Measurements from ENCODE around the gene AMOTL2.
A peak's percentile ranks its signal among the peaks of the same experiment; 100 is the strongest.

The AMOTL2 gene

GRCh38 chr3:134361162-134361835 is 12.9 kb downstream of the AMOTL2 start:
- H3K9me3 ChIP-seq (ENCODE audit: control insufficient read depth in 2 of 2, low read length in 2 of 2) = no peaks in the 10 kb centered on the region
- H3K4me3 ChIP-seq (ENCODE audit: low read length in 2 of 2) = no peak overlapping the region
- peaks cover 0 to 2% of the 10 kb centered on the region in 2 donors for H3K27me3 ChIP-seq (ENCODE audit: control insufficient read depth in 2 of 2, insufficient read depth in 2 of 2, low read length in 2 of 2)
- H3K36me3 ChIP-seq (ENCODE audit: control insufficient read depth in 2 of 2, insufficient read depth in 2 of 2, low read length in 2 of 2) = peaks cover 43% of the 10 kb centered on the region in 2 donors
- peaks cover 30% of the 10 kb centered on the region in 2 donors for H3K4me1 ChIP-seq (ENCODE audit: control insufficient read depth in 2 of 2, insufficient read depth in 2 of 2, low read length in 2 of 2)
- no peak overlapping the region for H3K27ac ChIP-seq (ENCODE audit: low read depth in 2 of 2, low read length in 2 of 2)
- no peak overlapping the region for H3K9ac ChIP-seq (ENCODE audit: low read depth in 1 of 2, low read length in 2 of 2)

- peaks cover 0 to 2% of the 10 kb centered on the region in 2 donors for H3K27me3 ChIP-seq (ENCODE audit: control insufficient read depth in 2 of 2, insufficient read depth in 2 of 2, low read length in 2 of 2)
- H3K4me1 ChIP-seq (ENCODE audit: control insufficient read depth in 2 of 2, insufficient read depth in 2 of 2, low read length in 2 of 2) = peaks cover 24 to 26% of the 10 kb centered on the region in 2 donors
- H3K4me3 ChIP-seq (ENCODE audit: low read length in 2 of 2) = no peak overlapping the region
- H3K9me3 ChIP-seq (ENCODE audit: control insufficient read depth in 2 of 2, low read length in 2 of 2) = no peaks in the 10 kb centered on the region
- no peak overlapping the region for H3K27ac ChIP-seq (ENCODE audit: low read depth in 2 of 2, low read length in 2 of 2)
- no peak overlapping the region for H3K9ac ChIP-seq (ENCODE audit: low read depth in 1 of 2, low read length in 2 of 2)
- peaks cover 36 to 43% of the 10 kb centered on the region in 2 donors for H3K36me3 ChIP-seq (ENCODE audit: control insufficient read depth in 2 of 2, insufficient read depth in 2 of 2, low read length in 2 of 2)
Observed at GRCh38 chr3:134360046-134360445, 14.2 kb downstream of the AMOTL2 start.

GRCh38 chr3:134359121-134360010 is 14.9 kb downstream of the AMOTL2 start:
- H3K36me3 ChIP-seq (ENCODE audit: control insufficient read depth in 2 of 2, insufficient read depth in 2 of 2, low read length in 2 of 2) = peaks cover 38 to 44% of the 10 kb centered on the region in 2 donors

GRCh38 chr3:134357914-134358811 is 16.1 kb downstream of the AMOTL2 start:
- Histone ChIP-seq H3K4me1 (ENCODE audit: control insufficient read depth in 2 of 2, insufficient read depth in 2 of 2, low read length in 2 of 2) (peaks cover 21 to 24% of the 10 kb centered on the region in 2 donors), H3K9ac (ENCODE audit: low read depth in 1 of 2, low read length in 2 of 2) (no peak overlapping the region), H3K27me3 (ENCODE audit: control insufficient read depth in 2 of 2, insufficient read depth in 2 of 2, low read length in 2 of 2) (peaks cover 0 to 2% of the 10 kb centered on the region in 2 donors), H3K9me3 (ENCODE audit: control insufficient read depth in 2 of 2, low read length in 2 of 2) (no peaks in the 10 kb centered on the region), H3K27ac (ENCODE audit: low read depth in 2 of 2, low read length in 2 of 2) (peak overlapping the region; percentile 45 to 52), H3K4me3 (ENCODE audit: low read length in 2 of 2) (no peak overlapping the region), H3K36me3 (ENCODE audit: control insufficient read depth in 2 of 2, insufficient read depth in 2 of 2, low read length in 2 of 2) (peaks cover 38 to 44% of the 10 kb centered on the region in 2 donors)

More at GRCh38 chr3:134359121-134360010, 14.9 kb downstream of the AMOTL2 start:
- H3K9ac ChIP-seq (ENCODE audit: low read depth in 1 of 2, low read length in 2 of 2) = no peak overlapping the region
- H3K27me3 ChIP-seq (ENCODE audit: control insufficient read depth in 2 of 2, insufficient read depth in 2 of 2, low read length in 2 of 2) = peaks cover 0 to 2% of the 10 kb centered on the region in 2 donors
- no peak overlapping the region for H3K27ac ChIP-seq (ENCODE audit: low read depth in 2 of 2, low read length in 2 of 2)
- H3K9me3 ChIP-seq (ENCODE audit: control insufficient read depth in 2 of 2, low read length in 2 of 2) = no peaks in the 10 kb centered on the region
- no peak overlapping the region for H3K4me3 ChIP-seq (ENCODE audit: low read length in 2 of 2)
- H3K4me1 ChIP-seq (ENCODE audit: control insufficient read depth in 2 of 2, insufficient read depth in 2 of 2, low read length in 2 of 2) = peaks cover 22% of the 10 kb centered on the region in 2 donors

- Histone ChIP-seq H3K9ac (ENCODE audit: low read depth in 1 of 2, low read length in 2 of 2) (no peak overlapping the region), H3K9me3 (ENCODE audit: control insufficient read depth in 2 of 2, low read length in 2 of 2) (no peaks in the 10 kb centered on the region), H3K4me1 (ENCODE audit: control insufficient read depth in 2 of 2, insufficient read depth in 2 of 2, low read length in 2 of 2) (peaks cover 21 to 25% of the 10 kb centered on the region in 2 donors), H3K4me3 (ENCODE audit: low read length in 2 of 2) (no peak overlapping the region), H3K36me3 (ENCODE audit: control insufficient read depth in 2 of 2, insufficient read depth in 2 of 2, low read length in 2 of 2) (peaks cover 38 to 44% of the 10 kb centered on the region in 2 donors), H3K27ac (ENCODE audit: low read depth in 2 of 2, low read length in 2 of 2) (peak overlapping the region; percentile 45 to 52), H3K27me3 (ENCODE audit: control insufficient read depth in 2 of 2, insufficient read depth in 2 of 2, low read length in 2 of 2) (no peaks in the 10 kb centered on the region)
Observed at GRCh38 chr3:134357261-134357913, 16.9 kb downstream of the AMOTL2 start.

- H3K9ac ChIP-seq (ENCODE audit: low read depth in 1 of 2, low read length in 2 of 2) = no peak overlapping the region
- peaks cover 21 to 25% of the 10 kb centered on the region in 2 donors for H3K4me1 ChIP-seq (ENCODE audit: control insufficient read depth in 2 of 2, insufficient read depth in 2 of 2, low read length in 2 of 2)
- H3K36me3 ChIP-seq (ENCODE audit: control insufficient read depth in 2 of 2, insufficient read depth in 2 of 2, low read length in 2 of 2) = peaks cover 38% of the 10 kb centered on the region in 2 donors
Observed at GRCh38 chr3:134356411-134357040, 17.7 kb downstream of the AMOTL2 start.

GRCh38 chr3:134355416-134355815 is 18.8 kb downstream of the AMOTL2 start:
- no peaks in the 10 kb centered on the region for H3K9me3 ChIP-seq (ENCODE audit: control insufficient read depth in 2 of 2, low read length in 2 of 2)
- H3K4me3 ChIP-seq (ENCODE audit: low read length in 2 of 2) = no peak overlapping the region
- H3K27ac ChIP-seq (ENCODE audit: low read depth in 2 of 2, low read length in 2 of 2) = no peak overlapping the region
- H3K36me3 ChIP-seq (ENCODE audit: control insufficient read depth in 2 of 2, insufficient read depth in 2 of 2, low read length in 2 of 2) = peaks cover 30 to 34% of the 10 kb centered on the region in 2 donors
- H3K27me3 ChIP-seq (ENCODE audit: control insufficient read depth in 2 of 2, insufficient read depth in 2 of 2, low read length in 2 of 2) = no peaks in the 10 kb centered on the region
- H3K9ac ChIP-seq (ENCODE audit: low read depth in 1 of 2, low read length in 2 of 2) = no peak overlapping the region
- H3K4me1 ChIP-seq (ENCODE audit: control insufficient read depth in 2 of 2, insufficient read depth in 2 of 2, low read length in 2 of 2) = peaks cover 32 to 34% of the 10 kb centered on the region in 2 donors

More at GRCh38 chr3:134356411-134357040, 17.7 kb downstream of the AMOTL2 start:
- H3K27me3 ChIP-seq (ENCODE audit: control insufficient read depth in 2 of 2, insufficient read depth in 2 of 2, low read length in 2 of 2) = no peaks in the 10 kb centered on the region
- H3K9me3 ChIP-seq (ENCODE audit: control insufficient read depth in 2 of 2, low read length in 2 of 2) = no peaks in the 10 kb centered on the region
- H3K27ac ChIP-seq (ENCODE audit: low read depth in 2 of 2, low read length in 2 of 2) = no peak overlapping the region
- H3K4me3 ChIP-seq (ENCODE audit: low read length in 2 of 2) = no peak overlapping the region

GRCh38 chr3:134354612-134355251 is 19.5 kb downstream of the AMOTL2 start:
- no peak overlapping the region for H3K27ac ChIP-seq (ENCODE audit: low read depth in 2 of 2, low read length in 2 of 2)
- no peak overlapping the region for H3K4me3 ChIP-seq (ENCODE audit: low read length in 2 of 2)
- H3K27me3 ChIP-seq (ENCODE audit: control insufficient read depth in 2 of 2, insufficient read depth in 2 of 2, low read length in 2 of 2) = no peaks in the 10 kb centered on the region
- H3K9ac ChIP-seq (ENCODE audit: low read depth in 1 of 2, low read length in 2 of 2) = no peak overlapping the region
- peaks cover 33 to 35% of the 10 kb centered on the region in 2 donors for H3K4me1 ChIP-seq (ENCODE audit: control insufficient read depth in 2 of 2, insufficient read depth in 2 of 2, low read length in 2 of 2)
- H3K9me3 ChIP-seq (ENCODE audit: control insufficient read depth in 2 of 2, low read length in 2 of 2) = no peaks in the 10 kb centered on the region
- H3K36me3 ChIP-seq (ENCODE audit: control insufficient read depth in 2 of 2, insufficient read depth in 2 of 2, low read length in 2 of 2) = peaks cover 23 to 27% of the 10 kb centered on the region in 2 donors

Measured in mucosa of rectum (tissue), 2 donors.